GM10266 (cell line): ENCODE data around the gene CDK5R1.

Experiments used
- DNase-seq: peaks from one replicate; pipeline ENCODE4 v3.0.0; 2012; ENCODE audit errors: extremely low spot score
- CTCF ChIP-seq: IDR thresholded peaks from 2 replicates; pipeline ENCODE4 v1.5.1; 2012; ENCODE audit warnings: mild to moderate bottlenecking, low read depth; ENCODE audit not compliant: control insufficient read depth, insufficient read depth; ENCODE audit errors: missing control alignments

CDK5R1 gene

GRCh38 chr17:32486701-32487472 lies at the start of gene CDK5R1:
Gene CDK5R1 (plus strand): TSS chr17:32486993. CDS start chr17:32487621, 628 bp downstream.
- peak; percentile 91 for DNase-seq
- TF ChIP-seq CTCF: no peak

GRCh38 chr17:32440722-32441121 lies 46.1 kb upstream of the CDK5R1 start:
- TF ChIP-seq CTCF: no peak
- DNase-seq: no peak

GRCh38 chr17:32441886-32442285 lies 44.9 kb upstream of the CDK5R1 start:
- no peak for DNase-seq
- TF ChIP-seq CTCF: no peak

- no peak for TF ChIP-seq CTCF
- no peak for DNase-seq
These were observed 42.9 kb upstream of the CDK5R1 start for GRCh38 chr17:32443827-32444300.

- TF ChIP-seq CTCF: peak; percentile 91
- peak; percentile 97 for DNase-seq
These were observed 42.3 kb upstream of the CDK5R1 start, which contains the start of gene PSMD11 for GRCh38 chr17:32444301-32445073. Gene PSMD11 (plus strand): TSS chr17:32444510. CDS start chr17:32444524, 14 bp downstream.

GRCh38 chr17:32445074-32445415 lies 41.7 kb upstream of the CDK5R1 start:
- DNase-seq: no peak
- no peak for TF ChIP-seq CTCF

- no peak for DNase-seq
- no peak for TF ChIP-seq CTCF
These were observed 41.3 kb upstream of the CDK5R1 start for GRCh38 chr17:32445497-32445896.
